NB4 (cell line): ENCODE data around the gene KAT2B.

ENCODE experiments used
- CTCF ChIP-seq: IDR thresholded peaks from one replicate; pipeline ENCODE4 v1.5.1; 2012; ENCODE audit warnings: low read depth, low read length
- POLR2A ChIP-seq: IDR thresholded peaks from 2 replicates; pipeline ENCODE4 v1.6.1; 2011; ENCODE audit warnings: mild to moderate bottlenecking; ENCODE audit not compliant: insufficient read length; ENCODE audit errors: extremely low read depth

GRCh38 chr3:20028905-20029331 is 11.3 kb upstream of the KAT2B start:
- TF ChIP-seq CTCF = no peak
- TF ChIP-seq POLR2A = no peak
